ENCODE results near the gene ENTPD8.

Gene ENTPD8

GRCh38 chr9:137428311-137428630 lies 12.9 kb downstream of the ENTPD8 start:
- H3K4me3 ChIP-seq (ENCODE audit: low read depth, low read length) = no peak overlapping the region
- no peak for TF ChIP-seq CTCF (IDR thresholded peaks at IDR 0.05; ENCODE audit: control insufficient read depth, extremely low read depth, insufficient read depth)
- DNase-seq (ENCODE audit: low read depth) = no peak

DNA sequence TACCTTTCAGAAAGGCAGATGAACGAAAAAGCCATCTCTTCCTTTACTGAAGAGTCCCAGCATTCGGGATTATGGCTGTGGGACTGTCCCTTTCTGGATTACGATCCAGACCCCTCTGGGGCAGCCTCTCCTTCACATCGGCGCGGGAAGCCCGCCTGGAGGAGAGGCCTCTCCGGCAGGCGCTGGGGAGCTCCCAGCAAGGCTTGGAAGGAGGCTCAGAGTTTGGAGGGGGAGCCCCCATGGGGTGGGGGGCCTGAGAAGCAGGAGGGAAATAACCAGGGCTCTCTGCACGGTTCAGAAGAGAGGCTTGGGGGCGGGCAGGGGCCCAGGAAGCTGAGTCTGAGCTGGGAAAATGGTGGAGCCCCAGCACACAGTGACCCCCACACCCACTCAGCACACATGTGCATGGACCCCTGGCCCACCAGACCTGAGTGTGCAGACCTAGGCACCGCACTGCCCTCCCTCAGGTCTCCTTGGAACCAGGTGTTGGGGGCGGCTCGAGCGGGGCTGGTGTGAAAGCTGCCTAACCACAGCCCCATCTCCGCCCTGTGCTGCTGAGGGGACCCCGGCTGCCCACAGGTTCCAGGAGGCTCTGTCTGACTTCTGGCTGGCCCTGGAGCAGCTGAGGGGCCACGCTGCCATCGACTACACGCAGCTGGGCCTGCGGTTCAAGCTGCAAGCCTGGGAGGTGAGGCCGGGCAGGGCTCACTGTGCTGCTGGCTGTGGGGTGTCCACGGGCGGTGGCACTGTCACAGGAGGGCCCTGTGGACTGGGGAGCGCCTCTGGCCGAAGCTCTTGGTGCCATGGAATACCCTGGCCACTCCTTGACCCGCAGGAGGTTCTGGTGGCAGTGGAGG lies 13.5 kb downstream of the ENTPD8 start:
- H3K4me3 ChIP-seq (ENCODE audit: low read depth, low read length) = no peak overlapping the region
- no peak for DNase-seq (ENCODE audit: low read depth)
- TF ChIP-seq CTCF (IDR thresholded peaks at IDR 0.05; ENCODE audit: control insufficient read depth, extremely low read depth, insufficient read depth) = no peak

DNA sequence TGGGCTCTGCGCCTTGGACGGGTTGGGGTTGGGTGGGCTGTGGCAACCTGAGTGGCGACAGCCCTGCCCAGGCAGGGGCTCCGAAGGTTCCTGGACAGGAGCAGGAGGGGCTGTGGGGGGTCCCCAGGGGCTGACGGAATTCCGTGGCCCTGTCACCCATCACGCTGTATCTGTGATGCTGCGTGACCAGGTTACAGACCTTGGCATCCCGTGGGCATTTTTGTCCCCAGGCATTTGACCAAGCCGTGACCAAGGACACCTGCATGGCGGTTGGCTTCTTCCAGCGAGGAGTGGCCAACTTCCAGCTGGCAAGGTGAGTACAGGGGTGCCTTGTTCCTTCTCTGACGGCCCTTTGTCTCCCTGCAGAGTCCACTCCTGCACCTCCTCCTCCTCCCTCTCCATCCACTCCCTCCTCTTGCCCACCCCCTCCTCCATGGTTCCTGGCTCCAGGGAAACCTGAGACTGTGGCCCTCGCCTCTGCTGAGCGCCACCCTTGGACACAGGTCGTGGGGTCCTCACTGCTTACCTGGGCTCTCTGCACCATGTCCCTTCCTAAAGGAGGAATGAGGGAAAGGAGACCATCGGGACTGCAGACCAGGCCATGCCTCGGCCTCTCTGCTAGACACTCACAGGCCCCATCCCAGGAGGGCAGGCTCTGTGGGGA lies 15.0 kb downstream of the ENTPD8 start:
- H3K4me3 ChIP-seq (ENCODE audit: low read depth, low read length) = no peak overlapping the region
- no peak for TF ChIP-seq CTCF (IDR thresholded peaks at IDR 0.05; ENCODE audit: control insufficient read depth, extremely low read depth, insufficient read depth)
- no peak for DNase-seq (ENCODE audit: low read depth)

- no peak for DNase-seq (ENCODE audit: low read depth)
- TF ChIP-seq CTCF (IDR thresholded peaks at IDR 0.05; ENCODE audit: control insufficient read depth, extremely low read depth, insufficient read depth) = no peak
- peak overlapping the region; percentile 66 for H3K4me3 ChIP-seq (ENCODE audit: low read depth, low read length)
Measured at GRCh38 chr9:137423514-137424291, 17.5 kb downstream of the ENTPD8 start.

DNA sequence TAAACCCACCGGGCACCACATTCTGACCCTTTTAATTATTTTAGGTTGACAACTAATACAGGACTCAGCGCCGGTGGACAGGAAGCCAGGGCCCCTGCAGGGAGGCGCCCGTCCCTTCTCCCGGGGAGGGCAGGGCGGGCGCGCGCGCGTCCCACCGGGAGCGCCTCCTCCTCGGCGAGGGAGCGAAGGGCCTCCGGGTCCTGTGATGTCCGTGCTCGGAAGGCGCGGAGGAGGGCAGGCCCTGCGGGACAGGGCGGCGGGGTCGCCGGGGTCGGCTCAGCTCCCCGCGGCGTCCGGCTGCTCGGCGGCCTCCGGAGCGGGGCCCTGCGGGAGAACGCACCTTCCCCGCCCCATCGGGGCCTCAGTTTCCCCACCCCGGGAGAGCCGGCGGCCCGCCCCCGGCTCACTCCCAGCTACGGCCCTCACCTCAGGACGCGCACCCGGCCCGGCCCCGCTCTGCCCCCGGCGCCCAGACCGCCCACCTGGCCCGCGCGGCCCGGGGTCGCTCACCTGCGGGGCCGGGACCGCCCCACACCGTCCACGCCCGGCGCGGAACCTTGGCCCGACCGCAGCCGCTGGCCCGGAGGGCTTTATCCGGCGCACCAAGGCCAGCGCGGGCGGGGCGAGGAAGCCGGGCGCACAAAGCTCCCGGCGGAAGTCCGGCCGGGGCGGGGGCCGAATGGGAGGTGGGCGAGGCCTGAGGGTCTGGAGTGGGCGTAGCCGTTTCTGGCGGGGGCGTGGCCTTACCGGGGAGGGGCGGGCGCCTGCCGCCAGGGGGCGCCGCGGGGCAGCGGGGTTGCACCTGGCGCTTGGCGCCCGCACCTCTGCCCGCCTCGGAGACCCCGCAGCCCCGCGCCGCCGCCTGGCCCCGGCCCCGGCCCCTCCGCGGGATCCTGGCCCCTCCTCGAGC lies 18.3 kb downstream of the ENTPD8 start, which contains the start of the genes EXD3 and NOXA1:
TSS of gene EXD3 (minus strand) at position 559 of the 910 bp plus-strand sequence. CDS start 27,805 bp downstream, outside the sequence.
TSS of gene NOXA1 (plus strand) at position 790 of the 910 bp plus-strand sequence. CDS start 137 bp downstream, outside the sequence.
- peak; percentile 79 for TF ChIP-seq CTCF (IDR thresholded peaks at IDR 0.05; ENCODE audit: control insufficient read depth, extremely low read depth, insufficient read depth)
- peak within 1 kb of the TSS; percentile 83 for H3K4me3 ChIP-seq (ENCODE audit: low read depth, low read length)

More for the DNA sequence above, 18.3 kb downstream of the ENTPD8 start, which contains the start of the genes EXD3 and NOXA1:
- peak; percentile 63 for DNase-seq (ENCODE audit: low read depth)
